OCI-LY1 (cell line): ENCODE results near the gene SPIRE2.
A peak's percentile ranks its signal among the peaks of the same experiment; 100 is the strongest.

ENCODE experiments used
- H2AFZ ChIP-seq: fragments of 200-600 bp; sonication (generic), shearing (Covaris generic); 2 replicates; pipeline ENCODE4 v1.6.0; 2014; ENCODE audit warnings: antibody characterized with exemption, mild to moderate bottlenecking, low read length
- H3F3A ChIP-seq: fragments of 200-600 bp; sonication (generic), shearing (Covaris generic); 2 replicates; pipeline ENCODE4 v1.6.0; 2014; ENCODE audit warnings: mild to moderate bottlenecking, antibody characterized with exemption, low read length, moderate library complexity; ENCODE audit not compliant: insufficient read depth
- H3K27ac ChIP-seq: fragments of 200-600 bp; sonication (generic); 2 replicates; pipeline ENCODE4 v1.5.1; 2014; ENCODE audit warnings: low read length, mixed run types, mild to moderate bottlenecking, low read depth; ENCODE audit not compliant: poor library complexity, severe bottlenecking
- H3K27me3 ChIP-seq: fragments of 200-600 bp; sonication (generic); 2 replicates; pipeline ENCODE4 v1.6.0; 2014; ENCODE audit warnings: antibody characterized with exemption, mild to moderate bottlenecking, low read length, moderate library complexity; ENCODE audit not compliant: insufficient read depth
- H3K36me3 ChIP-seq: fragments of 200-600 bp; sonication (generic); 2 replicates; pipeline ENCODE4 v1.6.1; 2014; ENCODE audit warnings: mild to moderate bottlenecking, antibody characterized with exemption, low read length, moderate library complexity, mixed read lengths; ENCODE audit not compliant: insufficient read depth
- H3K4me1 ChIP-seq: fragments of 200-600 bp; sonication (generic); 2 replicates; pipeline ENCODE4 v1.5.1; 2014; ENCODE audit warnings: mild to moderate bottlenecking, low read length, moderate library complexity; ENCODE audit not compliant: insufficient read depth, severe bottlenecking
- H3K4me2 ChIP-seq: fragments of 200-600 bp; sonication (generic), shearing (Covaris generic); 2 replicates; pipeline ENCODE4 v1.6.1; 2014; ENCODE audit warnings: low read length
- H3K4me3 ChIP-seq: fragments of 200-600 bp; sonication (generic); 2 replicates; pipeline ENCODE4 v1.5.1; 2014; ENCODE audit warnings: low read length, low read depth, mild to moderate bottlenecking, mixed read lengths; ENCODE audit not compliant: poor library complexity, severe bottlenecking
- H3K79me2 ChIP-seq: fragments of 200-600 bp; shearing (Covaris generic); 2 replicates; pipeline ENCODE4 v1.6.1; 2016; ENCODE audit warnings: mixed run types, low read length, mixed read lengths; ENCODE audit not compliant: insufficient read depth
- H3K9ac ChIP-seq: fragments of 200-600 bp; sonication (generic), shearing (Covaris generic); 2 replicates; pipeline ENCODE4 v1.6.1; 2014; ENCODE audit warnings: mild to moderate bottlenecking, low read length, mixed read lengths
- H3K9me2 ChIP-seq: fragments of 200-600 bp; sonication (generic), shearing (Covaris generic); 2 replicates; pipeline ENCODE4 v1.6.1; 2014; ENCODE audit warnings: low read depth, mild to moderate bottlenecking, low read length, mixed read lengths
- H3K9me3 ChIP-seq: fragments of 200-600 bp; shearing (Covaris generic); 2 replicates; pipeline ENCODE4 v1.6.1; 2014; ENCODE audit warnings: low read length, mixed read lengths
- H4K20me1 ChIP-seq: fragments of 200-600 bp; sonication (generic), shearing (Covaris generic); 2 replicates; pipeline ENCODE4 v1.6.0; 2016; ENCODE audit warnings: mild to moderate bottlenecking, low read length; ENCODE audit not compliant: insufficient read depth
- EZH2 ChIP-seq: fragments of 200-600 bp; sonication (generic), shearing (Covaris generic); IDR thresholded peaks from 2 replicates; pipeline ENCODE4 v1.8.0; 2017; ENCODE audit warnings: borderline replicate concordance, mixed run types, mild to moderate bottlenecking, antibody characterized with exemption, low read length, moderate library complexity, mixed read lengths
- TF ChIP-seq, protein P1 (sequence below): fragments of 200-600 bp; sonication (generic), shearing (Covaris generic); IDR thresholded peaks from 2 replicates; pipeline ENCODE4 v1.5.1; 2017; ENCODE audit warnings: mild to moderate bottlenecking, antibody characterized with exemption, low read length, moderate library complexity, mixed read lengths

SPIRE2 gene

GRCh38 chr16:89870440-89870839, 42.2 kb downstream of the SPIRE2 start:
- H3K27ac ChIP-seq, result no peak overlapping the region
- peaks cover 13% of the 10 kb centered on the region; the same call in 1 of the 2 replicates for H3K9me3 ChIP-seq
- no peaks in the 10 kb centered on the region for H3K9me2 ChIP-seq
- H3K9ac ChIP-seq, result no peak overlapping the region
- TF ChIP-seq EZH2, result no peak
- TF ChIP-seq, protein P1, sequence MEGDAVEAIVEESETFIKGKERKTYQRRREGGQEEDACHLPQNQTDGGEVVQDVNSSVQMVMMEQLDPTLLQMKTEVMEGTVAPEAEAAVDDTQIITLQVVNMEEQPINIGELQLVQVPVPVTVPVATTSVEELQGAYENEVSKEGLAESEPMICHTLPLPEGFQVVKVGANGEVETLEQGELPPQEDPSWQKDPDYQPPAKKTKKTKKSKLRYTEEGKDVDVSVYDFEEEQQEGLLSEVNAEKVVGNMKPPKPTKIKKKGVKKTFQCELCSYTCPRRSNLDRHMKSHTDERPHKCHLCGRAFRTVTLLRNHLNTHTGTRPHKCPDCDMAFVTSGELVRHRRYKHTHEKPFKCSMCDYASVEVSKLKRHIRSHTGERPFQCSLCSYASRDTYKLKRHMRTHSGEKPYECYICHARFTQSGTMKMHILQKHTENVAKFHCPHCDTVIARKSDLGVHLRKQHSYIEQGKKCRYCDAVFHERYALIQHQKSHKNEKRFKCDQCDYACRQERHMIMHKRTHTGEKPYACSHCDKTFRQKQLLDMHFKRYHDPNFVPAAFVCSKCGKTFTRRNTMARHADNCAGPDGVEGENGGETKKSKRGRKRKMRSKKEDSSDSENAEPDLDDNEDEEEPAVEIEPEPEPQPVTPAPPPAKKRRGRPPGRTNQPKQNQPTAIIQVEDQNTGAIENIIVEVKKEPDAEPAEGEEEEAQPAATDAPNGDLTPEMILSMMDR, result no peak
- H3K79me2 ChIP-seq, result peaks cover 10% of the 10 kb centered on the region; the same call in 1 of the 2 replicates
- H3K4me2 ChIP-seq, result no peak overlapping the region
- H3F3A ChIP-seq, result no peaks in the 10 kb centered on the region
- no peak overlapping the region for H2AFZ ChIP-seq
- H3K36me3 ChIP-seq, result peaks cover 12% of the 10 kb centered on the region
- H3K4me3 ChIP-seq, result no peak overlapping the region
- H3K27me3 ChIP-seq, result no peaks in the 10 kb centered on the region
- no peaks in the 10 kb centered on the region for H4K20me1 ChIP-seq
- peaks cover 17% of the 10 kb centered on the region for H3K4me1 ChIP-seq

- Histone ChIP-seq H3K79me2 (peaks cover 17% of the 10 kb centered on the region), H3K4me1 (peaks cover 17% of the 10 kb centered on the region), H4K20me1 (no peaks in the 10 kb centered on the region), H3K36me3 (peaks cover 25% of the 10 kb centered on the region), H3K9me3 (peaks cover 16% of the 10 kb centered on the region), H3K4me2 (no peak overlapping the region), H3F3A (no peaks in the 10 kb centered on the region), H3K27ac (no peak overlapping the region), H3K9ac (no peak overlapping the region), H3K9me2 (no peaks in the 10 kb centered on the region), H3K27me3 (no peaks in the 10 kb centered on the region), H2AFZ (no peak overlapping the region), H3K4me3 (no peak overlapping the region)
- TF ChIP-seq EZH2, result no peak
- TF ChIP-seq, protein P1, result no peak
Measured at GRCh38 chr16:89871895-89872294, 43.6 kb downstream of the SPIRE2 start.

GRCh38 chr16:89873109-89873971, 45.1 kb downstream of the SPIRE2 start, which contains the start of gene TCF25:
TSS of gene TCF25 (plus strand) at chr16:89873592. CDS start at chr16:89873668, 76 bp downstream.
- H3K9ac ChIP-seq, result peak within 1 kb of the TSS; percentile 82
- peak within 1 kb of the TSS; percentile 76 for H3K4me3 ChIP-seq
- H3K36me3 ChIP-seq, result peaks cover 39% of the 10 kb centered on the region
- H3K79me2 ChIP-seq, result peaks cover 28% of the 10 kb centered on the region
- no peak for TF ChIP-seq EZH2
- TF ChIP-seq, protein P1, result no peak
- H3K9me2 ChIP-seq, result no peaks in the 10 kb centered on the region
- H2AFZ ChIP-seq, result no peak within 1 kb of the TSS
- H3F3A ChIP-seq, result no peaks in the 10 kb centered on the region
- peak within 1 kb of the TSS; percentile 66 for H3K4me2 ChIP-seq
- H3K27ac ChIP-seq, result peak within 1 kb of the TSS; percentile 87
- H3K27me3 ChIP-seq, result no peaks in the 10 kb centered on the region
- peaks cover 12% of the 10 kb centered on the region for H3K9me3 ChIP-seq
- peaks cover 17% of the 10 kb centered on the region for H3K4me1 ChIP-seq
- H4K20me1 ChIP-seq, result no peaks in the 10 kb centered on the region
